Activated CD4-positive, alpha-beta T cell treated with anti-CD3 and anti-CD28 coated beads, Interleukin-2, Interleukin-4, amounts not matched to agents 100 ng/mL and 50 ng/mL, durations not matched to agents 16 hours and 8 hours (primary cell): ENCODE data around the gene CFL1.
A peak's percentile ranks its signal among the peaks of the same experiment; 100 is the strongest.

Experiments
- DNase-seq: peaks from one replicate; pipeline ENCODE4 v3.0.0-alpha.2; 2020; ENCODE audit warnings: low spot score

CFL1 gene

DNA sequence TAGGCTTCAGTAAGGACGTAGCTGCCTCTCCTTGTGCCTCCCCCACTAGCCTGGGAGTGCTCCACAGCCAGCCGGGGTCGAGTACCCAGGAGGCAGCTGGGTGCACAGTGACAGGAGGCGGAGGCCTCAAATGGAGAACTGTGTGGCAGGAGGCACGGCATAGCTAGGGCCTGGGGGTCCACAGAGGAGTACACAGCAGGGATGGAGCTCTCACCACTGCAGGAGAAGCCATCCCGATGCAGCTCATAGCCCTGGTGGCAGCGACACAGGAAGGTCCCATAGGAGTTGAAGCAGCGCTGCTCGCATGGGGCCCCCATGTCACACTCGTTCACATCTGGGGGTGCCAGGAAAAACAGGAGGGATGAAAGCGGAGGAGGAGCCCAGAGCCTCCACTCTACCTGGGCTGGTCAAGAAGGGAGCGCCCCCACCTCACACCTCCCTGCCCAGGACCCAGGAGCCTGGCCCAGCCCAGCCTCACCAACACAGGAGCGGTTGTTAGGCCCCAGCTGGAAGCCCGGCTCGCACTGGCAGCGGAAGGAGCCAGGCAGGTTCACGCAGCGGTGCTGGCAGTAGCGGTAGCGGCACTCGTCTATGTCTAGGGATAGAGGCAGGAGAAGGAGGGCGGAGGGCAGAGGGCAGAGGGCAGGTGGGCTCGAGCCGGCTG lies 11.8 kb upstream of the CFL1 start:
- no peak for DNase-seq

DNA sequence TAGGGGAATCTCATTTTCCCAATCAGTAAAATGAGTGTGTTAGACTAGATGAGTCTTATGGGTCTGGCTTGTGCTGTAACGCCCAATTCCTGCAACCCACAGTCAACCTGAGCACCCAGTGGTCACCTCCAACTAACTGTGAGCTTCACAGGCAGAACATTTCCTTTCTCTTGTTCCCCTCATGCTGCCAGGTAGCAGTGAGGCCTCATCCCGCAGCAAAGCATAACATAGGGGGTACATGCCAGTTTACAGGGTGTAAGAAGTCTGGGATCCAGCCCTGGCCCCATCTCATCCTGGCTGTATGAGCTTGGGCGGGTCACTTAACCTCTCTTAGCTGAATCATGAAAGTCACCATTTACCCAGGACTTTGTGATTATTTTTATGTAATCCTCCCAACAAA lies 10.9 kb upstream of the CFL1 start:
- no peak for DNase-seq

DNA sequence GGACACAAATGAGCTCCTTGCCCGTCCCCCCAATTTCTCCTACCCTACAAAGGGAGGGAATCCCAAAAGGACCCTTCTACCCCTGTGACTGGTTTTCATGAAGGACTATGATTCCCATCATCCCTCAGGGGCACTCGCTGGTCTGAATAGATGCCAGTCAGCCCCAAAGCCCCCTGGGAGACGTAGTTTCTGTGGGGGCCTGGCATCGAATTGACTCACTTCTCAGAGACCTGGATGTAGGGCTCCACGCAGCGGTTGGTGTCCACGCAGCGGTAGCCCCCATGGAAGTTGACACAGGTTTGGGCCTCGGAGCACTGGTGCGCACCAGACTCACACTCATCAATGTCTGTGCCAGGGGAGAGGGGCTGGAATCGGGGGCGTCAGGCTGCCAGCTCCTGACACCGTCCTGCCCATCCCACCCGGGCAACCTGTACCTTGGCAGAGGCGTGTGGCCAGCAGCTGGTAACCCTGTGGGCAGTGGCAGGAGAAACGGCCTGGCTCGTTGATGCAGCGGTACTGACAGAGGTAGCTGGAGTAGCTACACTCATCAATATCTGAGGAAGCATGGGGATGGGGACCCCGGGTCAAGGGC lies 10.2 kb upstream of the CFL1 start:
- DNase-seq = no peak

DNA sequence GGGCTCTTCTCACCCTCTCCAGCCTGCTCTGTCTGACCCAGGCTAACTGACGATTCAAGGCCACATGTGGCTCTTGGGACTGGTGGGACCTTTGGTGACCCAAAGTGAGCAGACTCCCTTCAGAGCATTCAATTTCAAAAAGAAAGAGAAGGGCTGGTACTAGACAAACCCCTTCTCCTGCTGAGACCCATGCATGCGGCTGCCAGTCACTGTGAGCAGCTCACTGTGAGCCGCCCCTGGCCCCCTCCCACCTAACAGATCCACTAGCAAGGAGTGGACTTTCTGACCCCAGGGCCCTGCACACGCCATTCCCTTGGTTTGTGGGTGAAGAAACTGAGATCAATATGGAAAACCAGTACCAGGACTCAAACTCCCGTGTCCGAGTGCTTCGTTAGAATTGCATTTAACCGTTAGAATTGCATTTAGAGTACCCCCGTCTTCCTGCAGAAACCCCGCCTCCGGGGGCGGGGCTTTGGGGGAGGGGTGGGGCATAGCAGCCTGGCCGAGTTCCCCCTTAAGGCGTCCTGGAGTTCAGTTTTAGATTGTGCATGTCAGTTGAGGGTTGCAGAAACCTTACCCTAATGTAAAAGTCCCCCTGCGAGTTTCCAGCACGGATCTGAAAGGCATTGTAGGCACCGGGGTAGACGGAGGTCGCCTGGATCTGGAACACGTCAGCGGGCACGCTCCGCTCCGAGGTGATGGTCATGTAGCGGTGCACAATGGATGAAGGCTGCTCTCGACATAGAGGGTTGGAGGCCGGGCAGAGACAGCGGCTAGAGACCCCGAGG lies 9.5 kb upstream of the CFL1 start:
- no peak for DNase-seq

DNA sequence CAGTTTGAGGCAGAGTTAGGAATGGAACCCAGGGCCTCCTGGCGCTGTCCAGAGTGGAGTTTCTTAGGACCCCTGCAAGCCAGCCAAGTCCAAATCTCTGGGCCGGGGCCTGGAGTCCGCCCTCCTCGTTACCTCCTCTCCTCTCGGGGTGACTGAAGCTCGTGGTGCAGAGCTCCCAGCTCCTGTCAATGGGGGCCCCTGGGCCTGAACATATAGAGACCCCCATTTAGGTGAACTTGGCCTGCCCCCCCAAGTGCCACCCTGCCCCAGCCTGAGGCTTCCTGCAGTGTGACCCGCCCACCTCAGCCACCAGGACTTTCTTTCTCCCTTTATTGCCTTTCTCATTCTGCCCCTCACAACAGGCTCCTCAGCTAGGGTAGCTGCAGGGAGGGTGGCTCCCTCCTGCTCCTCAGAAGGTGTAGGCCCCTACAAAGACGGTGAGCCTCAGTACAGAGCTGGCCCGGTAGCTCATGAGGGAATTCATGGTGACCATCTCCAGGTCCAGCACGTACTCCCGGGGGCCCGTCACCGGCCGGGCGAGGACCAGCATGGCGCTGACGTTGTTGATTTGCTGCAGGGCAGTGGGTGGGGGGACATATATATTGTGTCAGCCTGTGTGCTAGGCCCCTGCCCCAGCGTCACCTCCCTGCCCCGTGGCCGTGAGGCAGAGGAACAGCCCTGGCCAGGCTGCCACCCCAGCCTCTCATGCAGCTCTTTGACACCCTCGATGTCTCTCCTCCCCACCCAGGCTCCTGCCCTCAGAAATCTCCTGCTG lies 8.7 kb upstream of the CFL1 start:
- DNase-seq = no peak

DNA sequence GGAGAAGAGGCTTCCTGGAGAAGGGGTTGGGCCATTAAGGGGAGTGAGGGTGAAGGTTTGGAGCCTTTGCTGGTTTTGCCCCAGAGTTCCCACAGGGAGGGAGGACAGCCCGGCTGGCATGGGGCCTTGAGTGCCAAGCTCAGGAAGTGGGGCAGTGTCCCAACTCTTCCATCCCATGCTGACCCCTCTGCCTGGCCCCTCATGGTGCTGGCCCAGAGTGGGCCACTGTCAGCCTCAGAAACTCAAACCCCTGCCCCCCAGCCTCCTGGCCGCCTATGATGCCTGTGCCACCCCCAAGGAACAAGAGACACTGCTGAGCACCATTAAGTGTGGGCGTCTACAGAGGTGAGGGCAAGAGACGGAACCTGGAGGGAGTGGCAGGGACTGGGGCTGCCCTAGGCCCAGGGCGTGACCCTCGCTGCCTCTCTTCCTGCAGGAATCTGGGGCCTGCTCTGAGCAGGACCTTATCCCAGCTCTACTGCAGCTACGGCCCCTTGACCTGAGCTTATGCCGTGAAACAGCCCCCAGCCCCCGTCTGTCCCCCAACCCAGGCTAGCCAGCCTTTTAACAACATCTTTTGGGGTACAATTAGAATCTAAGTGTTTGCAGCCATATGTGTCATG lies 7.7 kb upstream of the CFL1 start:
- no peak for DNase-seq

DNA sequence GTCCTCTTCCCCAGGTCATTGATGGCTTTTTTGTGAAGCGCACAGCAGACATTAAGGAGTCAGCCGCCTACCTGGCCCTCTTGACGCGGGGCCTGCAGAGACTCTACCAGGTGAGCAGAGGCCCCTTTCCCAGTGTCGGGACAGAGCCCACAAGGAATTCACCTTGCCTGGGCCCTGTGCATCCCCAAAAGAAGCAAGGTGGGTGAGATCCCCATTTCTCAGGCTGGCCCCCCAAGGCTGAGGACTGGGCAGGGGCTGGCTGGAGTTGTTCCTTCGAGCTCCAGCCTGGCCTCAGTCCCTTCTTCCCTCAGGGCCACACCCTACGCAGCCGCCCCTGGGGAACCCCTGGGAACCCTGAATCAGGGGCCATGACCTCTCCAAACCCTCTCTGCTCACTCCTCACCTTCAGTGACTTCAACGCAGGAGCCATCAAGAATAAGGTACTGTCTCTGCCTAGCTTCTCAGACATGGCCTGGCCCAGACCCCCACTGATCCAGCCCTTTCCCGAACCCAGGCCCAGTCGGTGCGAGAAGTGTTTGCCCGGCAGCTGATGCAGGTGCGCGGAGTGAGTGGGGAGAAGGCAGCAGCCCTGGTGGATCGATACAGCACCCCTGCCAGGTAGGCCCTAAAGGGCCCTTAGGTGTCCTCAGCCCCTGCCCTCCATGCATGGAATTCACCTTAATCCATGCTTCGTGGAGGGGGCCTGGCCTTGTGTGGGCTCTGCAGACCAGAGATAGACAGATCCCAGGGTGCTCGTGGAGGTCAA lies 6.9 kb upstream of the CFL1 start:
- DNase-seq = no peak

DNA sequence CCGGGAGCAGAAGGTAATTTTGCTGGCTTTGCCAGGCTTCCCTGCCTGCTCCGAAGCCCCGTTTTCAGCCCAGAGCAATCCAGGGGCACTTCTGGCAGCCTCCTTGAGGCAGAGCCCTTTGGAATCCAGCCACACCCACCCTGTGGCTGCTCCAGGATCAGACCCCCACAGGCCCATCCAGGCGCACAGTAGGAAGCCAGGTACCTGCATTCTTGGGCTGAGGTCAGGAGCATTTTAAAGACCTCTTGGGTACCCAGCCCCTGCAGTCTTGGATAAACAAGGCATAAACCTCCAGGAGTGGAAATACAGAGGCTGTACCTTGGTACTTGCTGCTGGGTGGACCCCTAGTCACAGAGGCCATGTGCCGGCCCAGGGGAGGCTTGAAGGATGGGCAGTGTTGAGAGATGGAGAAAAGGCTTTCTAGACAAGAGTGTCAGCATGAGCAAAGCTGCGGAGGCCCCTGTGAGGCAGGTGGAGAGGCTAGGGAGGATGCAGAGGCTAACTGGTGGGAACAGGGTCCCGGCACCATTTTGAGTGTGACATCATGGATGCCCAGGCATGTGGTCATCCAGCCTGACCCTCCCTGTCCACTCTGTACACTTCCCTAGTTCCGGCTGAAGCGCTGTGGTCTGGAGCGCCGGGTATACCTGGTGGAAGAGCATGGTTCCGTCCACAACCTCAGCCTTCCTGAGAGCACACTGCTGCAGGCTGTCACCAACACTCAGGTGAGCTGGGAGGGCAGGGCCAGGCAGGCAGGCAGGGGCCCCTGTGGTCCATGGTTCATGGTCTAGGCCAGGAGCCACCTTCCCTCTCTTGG lies 6.1 kb upstream of the CFL1 start:
- no peak for DNase-seq

DNA sequence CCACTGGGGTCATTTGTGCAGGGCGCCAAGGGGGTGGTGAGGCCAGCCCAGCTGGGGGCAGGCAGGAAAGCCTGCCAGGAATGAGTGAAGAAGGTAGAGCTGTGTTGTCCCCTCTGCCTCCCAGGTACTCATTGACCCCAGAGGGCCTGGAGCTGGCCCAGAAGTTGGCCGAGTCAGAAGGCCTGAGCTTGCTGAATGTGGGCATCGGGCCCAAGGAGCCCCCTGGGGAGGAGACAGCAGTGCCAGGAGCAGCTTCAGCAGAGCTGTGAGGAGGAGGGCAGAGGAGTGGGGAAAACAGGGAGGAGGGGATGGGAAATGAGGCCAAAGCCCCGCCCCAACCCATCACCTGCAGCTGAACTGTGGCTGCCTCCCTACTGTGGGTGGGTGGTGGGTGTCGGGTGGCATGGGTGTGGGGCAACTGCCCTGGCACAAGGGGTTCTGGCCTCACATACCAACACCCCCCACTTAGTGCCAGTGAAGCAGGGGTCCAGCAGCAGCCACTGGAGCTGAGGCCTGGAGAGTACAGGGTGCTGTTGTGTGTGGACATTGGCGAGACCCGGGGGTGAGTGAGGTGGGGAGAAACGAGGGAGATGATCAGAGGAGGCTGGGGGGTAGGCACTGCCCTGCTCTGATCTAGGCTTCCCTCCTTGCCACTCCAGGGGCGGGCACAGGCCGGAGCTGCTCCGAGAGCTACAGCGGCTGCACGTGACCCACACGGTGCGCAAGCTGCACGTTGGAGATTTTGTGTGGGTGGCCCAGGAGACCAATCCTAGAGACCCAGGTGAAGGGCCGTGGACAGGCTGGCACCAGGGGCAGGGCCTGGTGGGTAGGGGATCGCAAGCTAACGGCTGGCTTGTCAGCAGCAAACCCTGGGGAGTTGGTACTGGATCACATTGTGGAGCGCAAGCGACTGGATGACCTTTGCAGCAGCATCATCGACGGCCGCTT lies 5.2 kb upstream of the CFL1 start:
- no peak for DNase-seq

DNA sequence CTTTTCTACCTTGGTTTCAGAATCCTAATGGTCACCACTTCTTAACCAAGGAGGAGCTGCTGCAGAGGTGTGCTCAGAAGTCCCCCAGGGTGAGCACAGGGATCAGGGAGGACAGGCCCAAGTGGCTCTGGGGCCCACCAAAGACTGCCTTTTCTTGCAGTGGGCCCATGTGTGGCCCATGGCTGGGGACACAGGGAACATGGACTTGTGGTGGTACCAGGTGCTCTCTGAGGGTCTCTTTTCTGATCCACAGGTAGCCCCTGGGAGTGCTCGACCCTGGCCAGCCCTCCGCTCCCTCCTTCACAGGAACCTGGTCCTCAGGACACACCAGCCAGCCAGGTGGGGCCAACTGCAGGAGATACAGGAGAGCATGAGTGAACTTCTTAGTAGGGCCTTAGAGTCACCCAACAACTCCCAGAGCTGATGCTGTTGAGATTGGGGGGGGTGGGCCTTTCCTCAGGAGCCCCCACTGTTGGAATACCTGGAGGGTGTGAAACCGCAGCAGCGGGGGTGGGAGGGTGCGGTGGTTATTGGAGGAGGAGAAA lies 4.3 kb upstream of the CFL1 start:
- DNase-seq = no peak

DNA sequence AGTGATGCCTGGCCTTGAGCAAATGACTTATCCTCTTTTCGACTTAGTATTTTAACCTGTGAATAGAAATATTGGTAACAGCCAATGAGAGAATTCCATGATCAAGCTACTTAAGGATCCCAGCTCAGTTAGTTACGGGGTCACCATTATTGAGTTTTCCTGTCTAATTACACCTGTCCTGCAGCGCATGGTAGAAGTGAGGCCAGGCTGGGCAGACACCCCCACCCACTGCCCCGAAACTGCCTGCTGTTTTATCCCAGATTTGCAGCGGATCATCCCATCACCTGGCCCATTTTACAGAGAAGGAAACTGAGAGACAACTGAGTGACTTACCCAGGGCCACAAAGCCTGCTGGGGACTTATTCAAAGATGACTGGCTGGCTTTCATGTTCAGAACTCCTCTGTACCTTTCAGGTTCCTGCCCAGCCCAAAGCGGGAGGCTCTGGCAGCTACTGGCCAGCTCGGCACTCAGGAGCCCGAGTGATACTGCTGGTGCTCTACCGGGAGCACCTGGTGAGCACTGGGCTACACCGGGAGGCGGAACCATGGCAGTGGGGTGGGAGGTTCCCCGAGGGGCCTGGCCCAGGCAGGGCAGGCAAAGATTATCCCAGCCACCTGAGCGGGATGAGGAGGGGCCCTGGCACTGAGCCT lies 3.7 kb upstream of the CFL1 start:
- no peak for DNase-seq

DNA sequence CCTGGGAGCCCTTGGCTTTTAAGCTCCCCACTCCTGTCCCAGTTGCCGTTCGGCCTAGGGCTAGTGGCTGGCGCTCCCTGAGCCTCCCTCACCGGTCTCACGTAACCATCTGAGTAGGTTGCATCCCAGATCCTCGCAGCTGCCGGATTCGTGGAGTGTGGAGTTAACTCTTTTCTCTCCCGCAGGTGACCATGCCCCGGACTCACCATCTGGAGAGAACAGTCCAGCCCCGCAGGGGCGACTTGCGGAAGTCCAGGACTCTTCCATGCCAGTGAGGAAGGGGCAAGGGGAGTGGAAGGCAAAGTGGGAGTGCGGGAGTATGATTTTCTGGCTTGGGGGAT lies 3.2 kb upstream of the CFL1 start:
- DNase-seq = no peak

DNA sequence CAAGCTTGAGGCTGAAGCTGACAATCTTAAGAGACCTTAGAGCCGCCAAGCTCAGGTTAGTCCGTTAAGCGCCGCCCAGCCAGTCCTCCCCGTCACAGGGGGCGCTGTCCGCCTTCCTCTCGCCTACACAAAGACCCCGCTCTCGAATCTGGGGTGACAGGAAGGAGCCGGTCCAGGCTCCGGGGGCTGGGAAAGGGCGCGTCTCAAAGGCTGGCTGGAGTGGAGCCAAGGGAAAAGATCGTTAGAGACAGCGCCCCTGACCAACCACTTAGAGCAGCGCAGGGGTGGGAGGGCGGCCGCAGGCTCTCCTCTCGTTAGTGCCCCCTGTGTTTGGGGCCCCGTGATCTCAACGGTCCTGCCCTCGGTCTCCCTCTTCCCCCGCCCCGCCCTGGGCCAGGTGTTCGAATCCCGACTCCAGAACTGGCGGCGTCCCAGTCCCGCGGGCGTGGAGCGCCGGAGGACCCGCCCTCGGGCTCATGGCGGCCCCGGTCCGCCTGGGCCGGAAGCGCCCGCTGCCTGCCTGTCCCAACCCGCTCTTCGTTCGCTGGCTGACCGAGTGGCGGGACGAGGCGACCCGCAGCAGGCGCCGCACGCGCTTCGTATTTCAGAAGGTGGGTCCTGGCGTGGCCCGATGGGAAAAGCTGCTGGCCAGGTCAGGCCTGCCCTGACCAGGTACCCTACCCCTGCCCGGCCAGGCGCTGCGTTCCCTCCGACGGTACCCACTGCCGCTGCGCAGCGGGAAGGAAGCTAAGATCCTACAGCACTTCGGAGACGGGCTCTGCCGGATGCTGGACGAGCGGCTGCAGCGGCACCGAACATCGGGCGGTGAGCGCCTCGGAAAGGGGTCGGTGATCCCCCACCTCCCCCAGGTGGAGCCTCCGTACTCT lies 2.5 kb upstream of the CFL1 start, which contains the start of gene MUS81:
Gene MUS81 (plus strand): TSS at position 156 of the 887 bp plus-strand sequence. CDS start 321 bp downstream, at position 477.
- DNase-seq = peak; percentile 97

DNA sequence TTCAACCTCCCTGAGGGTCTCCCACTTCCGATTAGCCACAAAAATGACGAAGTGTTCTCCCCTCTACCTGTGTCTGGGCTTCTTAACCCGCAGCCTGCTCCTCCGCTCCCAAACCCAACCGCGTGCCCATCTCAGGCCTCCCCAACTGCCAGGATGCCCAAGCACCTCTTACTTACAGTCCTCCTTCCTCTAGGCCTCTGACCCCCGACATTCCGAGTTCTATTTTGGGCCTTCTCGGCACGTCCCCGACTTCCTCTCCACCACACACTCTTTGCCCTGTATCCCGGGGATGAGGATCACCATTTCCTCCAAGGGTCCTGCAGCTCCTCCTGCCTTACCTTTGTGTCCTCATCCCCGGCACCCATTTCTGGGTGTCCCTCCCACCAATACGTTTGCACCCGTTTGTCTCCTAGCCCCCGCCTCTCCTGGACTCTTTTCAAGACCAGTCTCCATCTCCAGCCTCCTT lies 1.9 kb upstream of the CFL1 start:
- no peak for DNase-seq

DNA sequence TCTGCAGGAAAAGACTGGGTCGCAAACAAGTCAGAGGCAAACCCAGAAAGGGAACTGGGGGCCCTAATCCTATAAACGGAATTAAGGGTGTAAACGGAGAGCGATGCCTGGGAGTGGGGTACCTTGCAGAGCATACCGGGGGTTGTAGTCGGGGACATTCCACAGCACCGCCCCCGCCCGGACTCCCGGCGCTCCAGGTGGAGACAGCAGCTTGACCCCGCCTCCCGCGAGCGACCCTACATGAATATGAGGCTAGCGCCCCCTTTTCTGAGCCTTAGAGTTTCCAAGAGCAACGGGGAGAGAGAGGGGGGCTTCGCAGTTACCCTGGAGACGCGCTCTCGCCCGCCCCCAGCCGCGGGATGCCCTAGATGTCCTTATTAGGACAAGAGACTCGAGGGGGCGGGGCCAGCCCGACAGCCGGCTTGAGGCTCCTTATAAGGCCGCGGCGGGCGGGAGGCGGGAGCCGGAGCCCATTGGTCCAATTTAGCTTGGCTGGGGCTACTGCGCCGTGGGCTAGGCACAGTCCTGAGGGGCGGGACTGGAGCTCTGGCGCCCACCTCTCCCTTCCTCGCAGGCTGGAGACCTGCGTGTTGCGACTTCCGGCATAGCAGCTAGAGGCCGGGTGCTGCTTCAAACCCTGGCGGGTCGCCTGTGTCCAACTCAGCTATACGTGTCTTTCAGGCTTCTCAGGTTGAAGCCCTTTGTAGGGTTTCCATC lies 1.3 kb upstream of the CFL1 start:
- peak; percentile 98 for DNase-seq

DNA sequence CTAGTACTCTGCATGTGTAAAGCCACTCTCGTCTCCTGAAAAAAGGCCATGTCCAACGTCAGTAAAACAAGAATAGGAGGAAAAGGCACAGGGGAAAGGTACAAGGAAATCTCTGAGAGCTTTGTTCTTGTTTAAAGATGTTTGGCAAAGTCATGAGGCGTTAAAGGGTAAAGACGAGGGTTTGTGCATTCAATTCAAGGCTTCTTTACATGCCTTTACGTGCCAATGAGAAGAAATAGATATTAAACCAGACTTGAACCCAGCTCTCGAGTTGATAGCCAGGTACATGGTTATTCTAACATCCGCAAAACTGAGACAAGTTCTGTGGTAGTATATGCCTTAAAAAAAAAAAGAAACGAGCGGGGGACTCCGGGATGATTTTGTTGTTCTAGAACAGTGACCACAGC lies 704 bp upstream of the CFL1 start:
- no peak for DNase-seq

DNA sequence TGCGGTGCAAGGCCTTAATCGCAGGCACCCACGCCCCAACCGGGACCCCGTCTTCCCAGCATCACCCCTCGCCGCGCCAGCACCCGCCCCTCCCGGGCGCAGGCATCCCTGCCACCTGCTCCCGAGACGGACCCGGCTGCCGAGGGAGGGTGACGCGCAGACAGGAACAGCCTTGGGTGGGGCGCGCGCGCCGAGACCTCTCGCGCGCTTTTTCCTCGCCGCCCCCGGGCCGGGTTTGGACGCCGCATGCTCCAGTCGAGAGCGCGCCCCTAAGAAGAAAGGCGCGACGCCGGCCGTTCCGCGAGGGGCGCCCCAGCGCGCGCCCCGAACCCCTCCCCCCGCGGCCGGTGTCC lies 504 bp downstream of the CFL1 start:
- no peak for DNase-seq
